HepG2 (cell line): ENCODE measurements around the gene POPDC2.

Experiments
- HCFC1 ChIP-seq: fragments of 150-350 bp; IDR thresholded peaks from 2 replicates; pipeline ENCODE4 v1.6.1; 2014; ENCODE audit warnings: low read depth, low read length
- REL ChIP-seq: sonication (generic); formaldehyde crosslinking; conservative IDR thresholded peaks from 2 replicates; pipeline ENCODE4 v1.8.0; 2022; ENCODE audit warnings: mild to moderate bottlenecking, missing genetic modification reagents, moderate library complexity
- TF ChIP-seq, protein P1 (sequence below): sonication (generic); formaldehyde crosslinking; IDR thresholded peaks from 2 replicates; pipeline ENCODE4 v1.8.1; 2023; ENCODE audit warnings: mild to moderate bottlenecking, inconsistent platforms, moderate library complexity, missing genetic modification reagents, borderline replicate concordance

DNA sequence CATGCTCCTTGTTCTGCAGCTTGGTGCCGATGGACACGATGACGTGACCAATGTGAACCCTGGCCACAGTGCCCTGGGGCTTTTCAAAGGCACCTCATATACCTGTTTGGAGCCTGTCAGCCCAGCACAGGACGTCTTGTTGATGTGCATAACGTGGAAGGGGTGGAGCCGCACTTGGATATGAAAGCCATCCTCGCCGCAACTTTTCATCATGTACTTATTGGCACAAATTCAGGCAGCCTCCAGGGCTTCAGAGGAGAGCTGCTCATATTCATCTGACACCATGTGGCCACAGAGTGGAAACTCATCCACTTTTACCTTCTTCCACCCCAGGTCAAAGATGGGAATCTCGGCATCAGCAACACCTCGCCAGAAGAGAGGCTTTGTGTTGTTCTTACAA lies 24.7 kb downstream of the POPDC2 start:
- TF ChIP-seq, protein P1, sequence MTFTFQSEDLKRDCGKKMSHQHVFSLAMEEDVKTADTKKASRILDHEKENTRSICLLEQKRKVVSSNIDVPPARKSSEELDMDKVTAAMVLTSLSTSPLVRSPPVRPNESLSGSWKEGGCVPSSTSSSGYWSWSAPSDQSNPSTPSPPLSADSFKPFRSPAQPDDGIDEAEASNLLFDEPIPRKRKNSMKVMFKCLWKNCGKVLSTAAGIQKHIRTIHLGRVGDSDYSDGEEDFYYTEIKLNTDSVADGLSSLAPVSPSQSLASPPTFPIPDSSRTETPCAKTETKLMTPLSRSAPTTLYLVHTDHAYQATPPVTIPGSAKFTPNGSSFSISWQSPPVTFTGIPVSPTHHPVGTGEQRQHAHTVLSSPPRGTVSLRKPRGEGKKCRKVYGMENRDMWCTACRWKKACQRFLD (CRISPR knock-in tag) = no peak
- no peak for TF ChIP-seq REL (CRISPR knock-in tag)
- no peak for TF ChIP-seq HCFC1
